SK-N-SH treated with all-trans-retinoic acid at 6 μM for 48 hours (cell line): ENCODE data around the gene FXR2.
A peak's percentile ranks its signal among the peaks of the same experiment; 100 is the strongest.

Experiments used
- ATAC-seq: fragments of 200-7000 bp; cut with Tn5 transposase; 3 replicates; pipeline ENCODE4 v1.9.1; 2020; ENCODE audit warnings: mild to moderate bottlenecking, moderate library complexity
- ARNTL ChIP-seq: fragments of 450-650 bp; formaldehyde crosslinking; IDR thresholded peaks from 2 replicates; pipeline ENCODE4 v1.5.0; 2020; ENCODE audit warnings: low read depth, mild to moderate bottlenecking, moderate library complexity, borderline replicate concordance
- BACH2 ChIP-seq: fragments of 250-450 bp; sonication (Bioruptor Pico); IDR thresholded peaks from 2 replicates; pipeline ENCODE4 v1.9.0; 2021; ENCODE audit warnings: mild to moderate bottlenecking, borderline replicate concordance
- CREB5 ChIP-seq: fragments of 250-450 bp; sonication (Bioruptor Pico); IDR thresholded peaks from 2 replicates; pipeline ENCODE4 v1.5.1; 2020; ENCODE audit warnings: low read depth, mild to moderate bottlenecking, moderate library complexity
- CSDC2 ChIP-seq: fragments of 250-450 bp; sonication (Bioruptor Pico); IDR thresholded peaks from 2 replicates; pipeline ENCODE4 v1.5.0; 2020; ENCODE audit warnings: mild to moderate bottlenecking, moderate library complexity
- CSRNP3 ChIP-seq: fragments of 250-450 bp; sonication (Bioruptor Pico); IDR thresholded peaks from 2 replicates; pipeline ENCODE4 v1.5.1; 2021; ENCODE audit warnings: mild to moderate bottlenecking, moderate library complexity
- ESRRG ChIP-seq: fragments of 250-450 bp; sonication (Bioruptor Pico); IDR thresholded peaks from 2 replicates; pipeline ENCODE4 v1.6.1; 2021; ENCODE audit warnings: mild to moderate bottlenecking
- GLIS3 ChIP-seq: fragments of 250-450 bp; sonication (Bioruptor Pico); IDR thresholded peaks from 2 replicates; pipeline ENCODE4 v1.5.0; 2020; ENCODE audit warnings: mild to moderate bottlenecking, moderate library complexity
- ISL1 ChIP-seq: fragments of 250-450 bp; sonication (Bioruptor Pico); IDR thresholded peaks from 2 replicates; pipeline ENCODE4 v2.1.2; 2022; ENCODE audit warnings: mild to moderate bottlenecking, moderate library complexity
- OSR1 ChIP-seq: fragments of 250-450 bp; sonication (Bioruptor Pico); IDR thresholded peaks from 2 replicates; pipeline ENCODE4 v1.8.0; 2022; ENCODE audit warnings: moderate library complexity, mild to moderate bottlenecking, inconsistent platforms
- PATZ1 ChIP-seq: fragments of 250-450 bp; sonication (Bioruptor Pico); IDR thresholded peaks from 2 replicates; pipeline ENCODE4 v1.8.0; 2020; ENCODE audit warnings: mild to moderate bottlenecking, moderate library complexity, borderline replicate concordance
- PPARA ChIP-seq: fragments of 250-450 bp; sonication (Bioruptor Pico); IDR thresholded peaks from 2 replicates; pipeline ENCODE4 v1.5.0; 2020; ENCODE audit warnings: mild to moderate bottlenecking, borderline replicate concordance
- RARB ChIP-seq: fragments of 250-450 bp; sonication (Bioruptor Pico); IDR thresholded peaks from 2 replicates; pipeline ENCODE4 v1.8.0; 2021; ENCODE audit warnings: mild to moderate bottlenecking, moderate library complexity
- SNAI2 ChIP-seq: fragments of 250-450 bp; sonication (Bioruptor Pico); IDR thresholded peaks from 2 replicates; pipeline ENCODE4 v1.5.0; 2020; ENCODE audit warnings: mild to moderate bottlenecking, moderate library complexity
- TCF4 ChIP-seq: fragments of 250-450 bp; sonication (Bioruptor Pico); IDR thresholded peaks from 2 replicates; pipeline ENCODE4 v1.8.0; 2021; ENCODE audit warnings: mild to moderate bottlenecking, moderate library complexity, borderline replicate concordance
- TOX ChIP-seq: fragments of 250-450 bp; sonication (Bioruptor Pico); IDR thresholded peaks from 2 replicates; pipeline ENCODE4 v1.8.0; 2021; ENCODE audit warnings: mild to moderate bottlenecking, moderate library complexity, borderline replicate concordance
- ZC3H10 ChIP-seq: fragments of 250-450 bp; sonication (Bioruptor Pico); IDR thresholded peaks from 2 replicates; pipeline ENCODE4 v1.5.1; 2021; ENCODE audit warnings: mild to moderate bottlenecking, moderate library complexity
- ZFP3 ChIP-seq: fragments of 250-450 bp; sonication (Bioruptor Pico); IDR thresholded peaks from 2 replicates; pipeline ENCODE4 v1.5.0; 2020; ENCODE audit warnings: mild to moderate bottlenecking, moderate library complexity
- ZFP30 ChIP-seq: fragments of 450-650 bp; formaldehyde crosslinking; IDR thresholded peaks from 2 replicates; pipeline ENCODE4 v1.5.0; 2022; ENCODE audit warnings: mild to moderate bottlenecking, moderate library complexity
- ZNF8 ChIP-seq: fragments of 450-650 bp; formaldehyde crosslinking; IDR thresholded peaks from 2 replicates; pipeline ENCODE4 v1.5.0; 2020; ENCODE audit warnings: mild to moderate bottlenecking, moderate library complexity
- TF ChIP-seq, protein P1 (sequence below): fragments of 250-450 bp; sonication (Bioruptor Pico); IDR thresholded peaks from 2 replicates; pipeline ENCODE4 v1.5.0; 2020; ENCODE audit warnings: mild to moderate bottlenecking, moderate library complexity
- TF ChIP-seq, protein P2 (sequence below): fragments of 250-450 bp; sonication (Bioruptor Pico); IDR thresholded peaks from 2 replicates; pipeline ENCODE4 v1.8.0; 2021; ENCODE audit warnings: low read depth, mild to moderate bottlenecking, moderate library complexity, borderline replicate concordance

Gene FXR2

DNA sequence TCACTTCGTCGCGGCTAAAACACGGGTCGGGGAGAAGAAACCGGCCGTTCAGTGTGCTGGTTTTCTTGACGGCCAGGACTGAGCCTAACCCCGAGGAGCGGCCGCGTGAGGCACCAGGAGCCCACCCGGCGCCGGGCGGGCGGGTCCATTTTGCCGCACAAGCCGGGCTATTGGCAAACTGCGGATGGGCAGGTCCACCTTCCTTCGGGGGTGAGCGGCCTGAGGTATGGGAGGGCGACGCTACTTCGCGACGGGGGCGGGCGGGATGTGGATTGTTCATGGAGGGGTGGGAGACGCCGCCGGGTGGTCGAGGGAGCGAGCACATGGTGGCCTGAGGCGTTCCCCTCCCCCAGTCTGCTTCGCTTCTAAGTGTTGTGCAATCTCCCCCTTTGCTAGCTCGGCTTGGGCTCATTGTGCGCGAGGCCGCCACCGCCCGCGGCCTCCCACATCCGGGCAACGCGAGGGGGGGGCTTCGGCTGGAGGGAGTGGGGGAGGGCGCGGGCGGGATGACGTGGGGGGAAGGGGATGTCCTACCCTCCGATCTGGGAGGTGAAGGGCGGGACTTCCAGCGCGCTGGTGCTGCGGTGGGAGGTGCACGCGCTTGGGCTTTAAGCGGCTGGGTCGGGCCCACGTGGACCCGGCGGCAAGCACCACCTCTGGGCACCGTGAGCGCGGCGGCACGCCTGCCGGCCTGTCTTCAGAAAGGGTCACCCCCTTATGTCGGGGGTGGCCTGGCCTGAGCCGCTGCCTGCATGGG lies 41.2 kb downstream of the FXR2 start:
- peak; percentile 44 for ATAC-seq
- TF ChIP-seq CSDC2 (CRISPR knock-in tag) (no peak), GLIS3 (no peak; the same call in 1 of the 2 replicates), SNAI2 (CRISPR knock-in tag) (no peak), ZFP3 (CRISPR knock-in tag) (no peak), ISL1 (CRISPR knock-in tag) (no peak), ZC3H10 (CRISPR knock-in tag) (no peak), ZNF8 (CRISPR knock-in tag) (no peak; the same call in 1 of the 2 replicates), RARB (no peak), TOX (CRISPR knock-in tag) (no peak), CREB5 (CRISPR knock-in tag) (0 out of 2 replicates have a peak, but pooled peaks have one; percentile 15), ARNTL (no peak), BACH2 (CRISPR knock-in tag) (no peak), ESRRG (CRISPR knock-in tag) (peak; percentile 62; the same call in 1 of the 2 replicates), ZFP30 (CRISPR knock-in tag) (peak; percentile 23; the same call in 1 of the 2 replicates), PPARA (no peak), OSR1 (CRISPR knock-in tag) (no peak)
- TF ChIP-seq, protein P1, sequence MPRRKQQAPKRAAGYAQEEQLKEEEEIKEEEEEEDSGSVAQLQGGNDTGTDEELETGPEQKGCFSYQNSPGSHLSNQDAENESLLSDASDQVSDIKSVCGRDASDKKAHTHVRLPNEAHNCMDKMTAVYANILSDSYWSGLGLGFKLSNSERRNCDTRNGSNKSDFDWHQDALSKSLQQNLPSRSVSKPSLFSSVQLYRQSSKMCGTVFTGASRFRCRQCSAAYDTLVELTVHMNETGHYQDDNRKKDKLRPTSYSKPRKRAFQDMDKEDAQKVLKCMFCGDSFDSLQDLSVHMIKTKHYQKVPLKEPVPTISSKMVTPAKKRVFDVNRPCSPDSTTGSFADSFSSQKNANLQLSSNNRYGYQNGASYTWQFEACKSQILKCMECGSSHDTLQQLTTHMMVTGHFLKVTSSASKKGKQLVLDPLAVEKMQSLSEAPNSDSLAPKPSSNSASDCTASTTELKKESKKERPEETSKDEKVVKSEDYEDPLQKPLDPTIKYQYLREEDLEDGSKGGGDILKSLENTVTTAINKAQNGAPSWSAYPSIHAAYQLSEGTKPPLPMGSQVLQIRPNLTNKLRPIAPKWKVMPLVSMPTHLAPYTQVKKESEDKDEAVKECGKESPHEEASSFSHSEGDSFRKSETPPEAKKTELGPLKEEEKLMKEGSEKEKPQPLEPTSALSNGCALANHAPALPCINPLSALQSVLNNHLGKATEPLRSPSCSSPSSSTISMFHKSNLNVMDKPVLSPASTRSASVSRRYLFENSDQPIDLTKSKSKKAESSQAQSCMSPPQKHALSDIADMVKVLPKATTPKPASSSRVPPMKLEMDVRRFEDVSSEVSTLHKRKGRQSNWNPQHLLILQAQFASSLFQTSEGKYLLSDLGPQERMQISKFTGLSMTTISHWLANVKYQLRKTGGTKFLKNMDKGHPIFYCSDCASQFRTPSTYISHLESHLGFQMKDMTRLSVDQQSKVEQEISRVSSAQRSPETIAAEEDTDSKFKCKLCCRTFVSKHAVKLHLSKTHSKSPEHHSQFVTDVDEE (CRISPR knock-in tag): no peak
- TF ChIP-seq, protein P2, sequence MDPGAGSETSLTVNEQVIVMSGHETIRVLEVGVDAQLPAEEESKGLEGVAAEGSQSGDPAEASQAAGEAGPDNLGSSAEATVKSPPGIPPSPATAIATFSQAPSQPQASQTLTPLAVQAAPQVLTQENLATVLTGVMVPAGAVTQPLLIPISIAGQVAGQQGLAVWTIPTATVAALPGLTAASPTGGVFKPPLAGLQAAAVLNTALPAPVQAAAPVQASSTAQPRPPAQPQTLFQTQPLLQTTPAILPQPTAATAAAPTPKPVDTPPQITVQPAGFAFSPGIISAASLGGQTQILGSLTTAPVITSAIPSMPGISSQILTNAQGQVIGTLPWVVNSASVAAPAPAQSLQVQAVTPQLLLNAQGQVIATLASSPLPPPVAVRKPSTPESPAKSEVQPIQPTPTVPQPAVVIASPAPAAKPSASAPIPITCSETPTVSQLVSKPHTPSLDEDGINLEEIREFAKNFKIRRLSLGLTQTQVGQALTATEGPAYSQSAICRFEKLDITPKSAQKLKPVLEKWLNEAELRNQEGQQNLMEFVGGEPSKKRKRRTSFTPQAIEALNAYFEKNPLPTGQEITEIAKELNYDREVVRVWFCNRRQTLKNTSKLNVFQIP: no peak

GRCh38 chr17:7572588-7573323 lies 41.9 kb downstream of the FXR2 start:
- TF ChIP-seq RARB (peak; percentile 58; the same call in 1 of the 2 replicates), TOX (CRISPR knock-in tag) (peak; percentile 44; the same call in 1 of the 2 replicates), CSRNP3 (CRISPR knock-in tag) (peak; percentile 71), TCF4 (0 out of 2 replicates have a peak, but pooled peaks have one; percentile 17), ARNTL (0 out of 2 replicates have a peak, but pooled peaks have one; percentile 4), BACH2 (CRISPR knock-in tag) (no peak), ESRRG (CRISPR knock-in tag) (peak; percentile 33), PATZ1 (CRISPR knock-in tag) (peak; percentile 76; the same call in 1 of the 2 replicates), ZFP30 (CRISPR knock-in tag) (peak; percentile 41; the same call in 1 of the 2 replicates), ZFP3 (CRISPR knock-in tag) (peak; percentile 47; the same call in 1 of the 2 replicates), GLIS3 (no peak; the same call in none of the 2 replicates), CSDC2 (CRISPR knock-in tag) (0 out of 2 replicates have a peak, but pooled peaks have one; percentile 42)
- TF ChIP-seq, protein P2: no peak
- TF ChIP-seq, protein P1 (CRISPR knock-in tag): no peak
- TF ChIP-seq, all 23 proteins: peak for 10
- peak; percentile 89 for ATAC-seq
